OCI-LY1 (cell line): ENCODE results near the gene PDE9A.

Source experiments
- EZH2 ChIP-seq: fragments of 200-600 bp; sonication (generic), shearing (Covaris generic); IDR thresholded peaks from 2 replicates; pipeline ENCODE4 v1.8.0; 2017; ENCODE audit warnings: borderline replicate concordance, mixed run types, mild to moderate bottlenecking, antibody characterized with exemption, low read length, moderate library complexity, mixed read lengths
- TF ChIP-seq, protein P1 (sequence below): fragments of 200-600 bp; sonication (generic), shearing (Covaris generic); IDR thresholded peaks from 2 replicates; pipeline ENCODE4 v1.5.1; 2017; ENCODE audit warnings: mild to moderate bottlenecking, antibody characterized with exemption, low read length, moderate library complexity, mixed read lengths

GRCh38 chr21:42646836-42647235 is 6.6 kb upstream of the PDE9A start:
- TF ChIP-seq, protein P1, sequence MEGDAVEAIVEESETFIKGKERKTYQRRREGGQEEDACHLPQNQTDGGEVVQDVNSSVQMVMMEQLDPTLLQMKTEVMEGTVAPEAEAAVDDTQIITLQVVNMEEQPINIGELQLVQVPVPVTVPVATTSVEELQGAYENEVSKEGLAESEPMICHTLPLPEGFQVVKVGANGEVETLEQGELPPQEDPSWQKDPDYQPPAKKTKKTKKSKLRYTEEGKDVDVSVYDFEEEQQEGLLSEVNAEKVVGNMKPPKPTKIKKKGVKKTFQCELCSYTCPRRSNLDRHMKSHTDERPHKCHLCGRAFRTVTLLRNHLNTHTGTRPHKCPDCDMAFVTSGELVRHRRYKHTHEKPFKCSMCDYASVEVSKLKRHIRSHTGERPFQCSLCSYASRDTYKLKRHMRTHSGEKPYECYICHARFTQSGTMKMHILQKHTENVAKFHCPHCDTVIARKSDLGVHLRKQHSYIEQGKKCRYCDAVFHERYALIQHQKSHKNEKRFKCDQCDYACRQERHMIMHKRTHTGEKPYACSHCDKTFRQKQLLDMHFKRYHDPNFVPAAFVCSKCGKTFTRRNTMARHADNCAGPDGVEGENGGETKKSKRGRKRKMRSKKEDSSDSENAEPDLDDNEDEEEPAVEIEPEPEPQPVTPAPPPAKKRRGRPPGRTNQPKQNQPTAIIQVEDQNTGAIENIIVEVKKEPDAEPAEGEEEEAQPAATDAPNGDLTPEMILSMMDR, result no peak
- no peak for TF ChIP-seq EZH2
